ENCODE measurements around the gene CRYGD. TPM values are rescaled to one million over a fixed set of nuclear protein-coding genes. Genes with fewer than 3 reads are reported as not detected.
"Not testable (repeated sequence)": the region's sequence is repeated elsewhere in the genome, so short reads cannot be mapped to it uniquely, and the experiment has no call there.

CRYGD gene
- polyA plus RNA-seq, 2 donors = not detected

DNA sequence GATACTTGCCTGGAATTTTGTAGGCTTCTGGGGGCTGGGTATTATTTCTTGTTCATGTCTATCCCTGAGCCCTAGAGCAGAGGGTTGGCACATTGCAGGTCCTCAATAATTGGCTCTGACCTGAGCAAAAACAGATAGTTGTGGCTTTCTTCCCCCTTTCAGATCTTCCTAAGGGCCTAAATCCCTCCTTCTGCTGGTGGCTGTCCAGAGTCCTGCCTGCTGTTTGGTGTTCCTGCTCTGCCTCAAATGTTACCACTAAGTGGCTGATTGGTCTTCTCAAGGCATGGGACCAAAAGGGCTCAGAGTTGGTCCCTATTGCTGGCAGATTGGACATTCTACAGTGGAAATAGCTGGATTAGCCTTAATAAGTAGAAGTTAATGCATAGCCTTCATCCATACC lies 22.7 kb upstream of the CRYGD start:
- Histone ChIP-seq H3K27ac (ENCODE audit: low read depth in 2 of 2, low read length in 1 of 2) (no peak overlapping the region), H3K36me3 (ENCODE audit: control insufficient read depth in 2 of 2, insufficient read depth in 2 of 2, low read length in 1 of 2) (no peaks in the 10 kb centered on the region), H3K4me1 (ENCODE audit: control insufficient read depth in 2 of 2, insufficient read depth in 2 of 2, low read length in 1 of 2) (no peaks in the 10 kb centered on the region), H3K4me3 (ENCODE audit: low read depth in 1 of 2, low read length in 2 of 2) (no peak overlapping the region), H3K27me3 (ENCODE audit: control insufficient read depth in 1 of 2, insufficient read depth in 2 of 2, low read length in 2 of 2) (no peaks in the 10 kb centered on the region), H3K9me3 (ENCODE audit: control insufficient read depth in 2 of 2, insufficient read depth in 1 of 2, low read depth in 1 of 2, low read length in 1 of 2) (no peaks in the 10 kb centered on the region)

DNA sequence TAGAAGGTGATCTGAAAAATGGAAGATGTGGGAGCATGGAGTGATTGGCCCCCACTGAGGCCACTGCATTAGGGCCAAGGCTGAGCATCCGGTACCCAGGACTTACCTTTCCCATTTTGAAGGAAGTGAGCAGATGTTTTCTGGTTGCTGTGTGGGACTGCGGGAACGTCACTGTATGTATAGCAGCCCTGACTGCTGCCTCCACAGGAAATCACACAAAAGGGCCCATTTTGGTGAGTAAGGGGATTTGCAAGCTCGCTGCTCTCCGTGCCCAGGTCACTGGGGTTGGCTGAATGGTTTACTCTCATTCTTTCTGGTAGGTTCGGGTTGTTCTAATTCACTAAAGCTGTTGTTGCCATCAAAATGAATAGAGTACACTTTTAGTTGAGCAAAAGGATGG lies 21.7 kb upstream of the CRYGD start, which contains the start of gene CRYGB:
TSS of gene CRYGB (minus strand) at position 153 of the 400 bp plus-strand sequence. CDS start at position 115, 38 bp downstream.
- Histone ChIP-seq H3K4me1 (ENCODE audit: control insufficient read depth in 2 of 2, insufficient read depth in 2 of 2, low read length in 1 of 2) (no peaks in the 10 kb centered on the region), H3K9me3 (ENCODE audit: control insufficient read depth in 2 of 2, insufficient read depth in 1 of 2, low read depth in 1 of 2, low read length in 1 of 2) (no peaks in the 10 kb centered on the region), H3K27ac (ENCODE audit: low read depth in 2 of 2, low read length in 1 of 2) (no peak within 1 kb of the TSS), H3K27me3 (ENCODE audit: control insufficient read depth in 1 of 2, insufficient read depth in 2 of 2, low read length in 2 of 2) (no peaks in the 10 kb centered on the region), H3K4me3 (ENCODE audit: low read depth in 1 of 2, low read length in 2 of 2) (no peak within 1 kb of the TSS), H3K36me3 (ENCODE audit: control insufficient read depth in 2 of 2, insufficient read depth in 2 of 2, low read length in 1 of 2) (no peaks in the 10 kb centered on the region)
- 68% methylated on average over 6 of the region's 6 CpGs for WGBS, 2 donors

DNA sequence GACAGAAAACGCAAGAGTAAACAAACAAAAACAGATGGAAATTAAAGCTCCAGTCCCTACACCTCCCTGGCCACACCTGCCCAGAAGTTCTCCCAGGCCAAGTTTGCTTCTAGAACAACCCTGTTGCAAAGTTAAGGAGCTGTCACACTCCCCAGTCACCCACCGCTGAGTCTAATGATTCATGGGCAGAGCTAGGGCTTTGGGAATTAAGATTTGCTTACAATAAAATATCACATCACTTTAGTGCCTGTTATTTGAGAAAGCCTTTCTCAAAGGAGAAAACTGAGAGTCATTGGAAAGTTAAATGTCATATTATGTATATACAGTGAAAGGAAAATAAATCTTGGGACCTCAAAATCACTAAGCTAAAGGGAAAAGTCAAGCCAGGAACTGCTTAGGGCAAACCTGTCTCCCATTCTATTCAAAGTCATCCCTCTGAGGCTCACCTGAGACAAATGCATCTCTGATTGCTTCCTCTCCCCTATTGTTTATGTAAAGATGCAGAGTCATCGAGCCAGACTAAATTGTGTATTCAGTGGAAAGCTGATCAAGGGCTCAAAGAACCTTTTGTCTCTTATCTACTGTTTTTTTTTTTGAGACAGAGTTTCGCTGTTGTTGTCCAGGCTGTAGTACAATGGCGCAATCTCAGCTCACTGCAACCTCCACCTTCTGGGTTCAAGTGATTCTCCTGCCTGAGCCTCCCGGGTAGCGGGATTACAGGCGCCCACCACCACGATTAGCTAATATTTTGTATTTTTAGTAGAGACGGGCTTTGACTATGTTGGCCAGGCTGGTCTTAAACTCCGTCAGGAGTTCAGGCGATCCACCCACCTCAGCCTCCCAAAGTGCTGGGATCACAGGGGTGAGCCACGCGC lies 18.8 kb upstream of the CRYGD start:
- no peak overlapping the region for H3K4me3 ChIP-seq (ENCODE audit: low read depth in 1 of 2, low read length in 2 of 2)
- no peaks in the 10 kb centered on the region for H3K27me3 ChIP-seq (ENCODE audit: control insufficient read depth in 1 of 2, insufficient read depth in 2 of 2, low read length in 2 of 2)
- no peaks in the 10 kb centered on the region for H3K4me1 ChIP-seq (ENCODE audit: control insufficient read depth in 2 of 2, insufficient read depth in 2 of 2, low read length in 1 of 2)
- H3K36me3 ChIP-seq (ENCODE audit: control insufficient read depth in 2 of 2, insufficient read depth in 2 of 2, low read length in 1 of 2) = no peaks in the 10 kb centered on the region
- 55% methylated on average over 12 to 13 of the region's 14 CpGs for WGBS, 2 donors
- H3K9me3 ChIP-seq (ENCODE audit: control insufficient read depth in 2 of 2, insufficient read depth in 1 of 2, low read depth in 1 of 2, low read length in 1 of 2) = no peaks in the 10 kb centered on the region
- H3K27ac ChIP-seq (ENCODE audit: low read depth in 2 of 2, low read length in 1 of 2) = no peak overlapping the region

DNA sequence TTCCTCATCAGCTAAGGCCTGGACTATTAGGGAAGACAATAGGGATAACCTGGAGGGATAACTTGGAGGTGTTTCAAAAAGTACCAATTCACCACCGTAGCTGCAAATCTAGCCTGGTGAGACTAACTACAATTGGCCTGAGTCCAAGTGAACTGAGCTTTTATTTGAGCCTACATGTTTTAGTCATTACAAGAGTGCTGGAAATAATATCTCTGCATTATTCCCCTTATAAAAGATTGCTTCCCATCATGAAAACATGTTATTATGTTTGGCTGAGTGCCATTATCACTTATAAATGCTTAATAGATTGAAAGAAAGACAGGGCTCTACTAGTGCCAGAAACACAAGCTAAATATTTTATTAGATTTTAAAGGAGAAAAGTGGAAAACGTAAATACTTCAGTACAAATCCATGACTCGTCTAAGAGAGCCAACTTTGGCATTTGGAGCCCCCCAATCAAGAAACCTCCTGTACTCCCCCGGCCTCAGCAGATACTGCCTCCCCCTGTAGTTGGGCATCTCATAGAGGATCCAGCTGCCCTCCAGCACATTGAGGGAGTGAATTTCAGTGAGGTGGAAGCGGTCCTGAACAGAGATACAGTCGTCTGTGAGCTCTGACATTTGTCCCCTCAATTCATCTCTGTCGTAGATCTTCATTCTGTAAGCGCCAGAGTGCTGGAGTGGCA lies 18.1 kb upstream of the CRYGD start:
- 30 to 35% methylated on average over 8 of the region's 8 CpGs for WGBS, 2 donors
- no peak overlapping the region for H3K27ac ChIP-seq (ENCODE audit: low read depth in 2 of 2, low read length in 1 of 2)
- no peaks in the 10 kb centered on the region for H3K4me1 ChIP-seq (ENCODE audit: control insufficient read depth in 2 of 2, insufficient read depth in 2 of 2, low read length in 1 of 2)
- H3K9me3 ChIP-seq (ENCODE audit: control insufficient read depth in 2 of 2, insufficient read depth in 1 of 2, low read depth in 1 of 2, low read length in 1 of 2) = no peaks in the 10 kb centered on the region
- no peaks in the 10 kb centered on the region for H3K36me3 ChIP-seq (ENCODE audit: control insufficient read depth in 2 of 2, insufficient read depth in 2 of 2, low read length in 1 of 2)
- H3K4me3 ChIP-seq (ENCODE audit: low read depth in 1 of 2, low read length in 2 of 2) = no peak overlapping the region
- H3K27me3 ChIP-seq (ENCODE audit: control insufficient read depth in 1 of 2, insufficient read depth in 2 of 2, low read length in 2 of 2) = no peaks in the 10 kb centered on the region

DNA sequence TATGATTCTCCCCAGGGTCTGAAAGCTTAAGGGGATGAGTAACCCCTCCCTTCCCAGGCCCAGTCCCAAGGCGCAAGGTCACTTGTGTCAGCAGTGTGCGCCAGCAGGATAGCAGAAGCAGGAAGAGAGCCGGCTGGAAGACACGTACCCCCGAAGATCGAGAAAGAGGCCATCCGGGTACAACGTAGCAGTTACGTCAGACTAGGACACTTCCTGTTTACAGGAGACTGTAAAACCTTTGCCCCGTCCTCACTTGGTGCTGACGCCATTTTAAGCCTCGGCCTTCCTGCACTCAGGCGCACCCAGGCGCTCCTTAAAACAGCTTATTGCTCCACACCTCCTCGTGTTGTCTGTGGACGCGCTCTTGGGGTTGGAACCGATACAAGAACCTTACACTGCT lies 15.1 kb upstream of the CRYGD start:
- WGBS, 2 donors = 89 to 91% methylated on average over 18 of the region's 18 CpGs

DNA sequence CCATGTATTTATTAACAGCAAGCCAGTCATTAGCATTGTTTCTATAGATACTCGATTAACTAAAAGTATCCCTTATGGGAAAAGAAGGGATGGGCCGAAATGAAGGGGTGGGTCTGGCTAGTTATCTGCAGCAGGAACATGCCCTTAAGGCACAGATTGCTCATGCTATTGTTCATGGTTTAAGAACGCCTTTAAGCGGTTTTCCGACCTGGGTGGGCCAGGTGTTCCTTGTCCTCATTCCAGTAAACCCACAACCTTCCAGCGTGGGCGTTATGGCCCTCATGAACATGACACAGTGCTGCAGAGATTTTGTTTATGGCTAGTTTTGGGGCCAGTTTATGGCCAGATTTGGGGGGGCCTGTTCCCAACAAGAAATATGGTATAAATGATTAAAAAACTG lies 14.0 kb upstream of the CRYGD start:
- WGBS, 2 donors = 81 to 91% methylated on average over 7 of the region's 7 CpGs
- H3K4me3 ChIP-seq (ENCODE audit: low read depth in 1 of 2, low read length in 2 of 2); H3K27ac ChIP-seq (ENCODE audit: low read depth in 2 of 2, low read length in 1 of 2); H3K9me3 ChIP-seq (ENCODE audit: control insufficient read depth in 2 of 2, insufficient read depth in 1 of 2, low read depth in 1 of 2, low read length in 1 of 2); H3K36me3 ChIP-seq (ENCODE audit: control insufficient read depth in 2 of 2, insufficient read depth in 2 of 2, low read length in 1 of 2); H3K4me1 ChIP-seq (ENCODE audit: control insufficient read depth in 2 of 2, insufficient read depth in 2 of 2, low read length in 1 of 2); H3K27me3 ChIP-seq (ENCODE audit: control insufficient read depth in 1 of 2, insufficient read depth in 2 of 2, low read length in 2 of 2): not testable (repeated sequence)

More for the DNA sequence above, 15.1 kb upstream of the CRYGD start:
- no peaks in the 10 kb centered on the region for H3K9me3 ChIP-seq (ENCODE audit: control insufficient read depth in 2 of 2, insufficient read depth in 1 of 2, low read depth in 1 of 2, low read length in 1 of 2)
- H3K4me1 ChIP-seq (ENCODE audit: control insufficient read depth in 2 of 2, insufficient read depth in 2 of 2, low read length in 1 of 2) = no peaks in the 10 kb centered on the region
- no peak overlapping the region for H3K4me3 ChIP-seq (ENCODE audit: low read depth in 1 of 2, low read length in 2 of 2)
- H3K27ac ChIP-seq (ENCODE audit: low read depth in 2 of 2, low read length in 1 of 2) = no peak overlapping the region
- no peaks in the 10 kb centered on the region for H3K27me3 ChIP-seq (ENCODE audit: control insufficient read depth in 1 of 2, insufficient read depth in 2 of 2, low read length in 2 of 2)
- no peaks in the 10 kb centered on the region for H3K36me3 ChIP-seq (ENCODE audit: control insufficient read depth in 2 of 2, insufficient read depth in 2 of 2, low read length in 1 of 2)

DNA sequence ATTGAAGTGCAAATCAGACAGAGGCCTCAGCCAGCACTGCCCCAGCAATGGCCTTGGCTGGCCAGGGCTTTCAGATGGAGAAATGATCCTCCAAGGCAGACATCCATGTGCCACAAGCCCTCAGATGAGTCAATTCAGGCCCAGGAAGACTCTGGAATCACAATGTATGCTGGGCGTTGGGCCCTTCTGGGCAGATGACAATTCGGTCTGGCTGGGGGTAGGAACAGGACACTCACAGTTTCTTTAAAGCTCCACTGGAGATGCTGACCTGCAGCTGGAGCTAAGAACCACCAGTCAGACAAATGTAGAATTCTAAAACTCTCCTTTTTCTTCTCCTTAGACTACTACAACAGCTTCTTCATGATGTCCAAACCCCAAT lies 12.4 kb upstream of the CRYGD start:
- 79 to 82% methylated on average over 2 of the region's 2 CpGs for WGBS, 2 donors
- no peak overlapping the region for H3K27ac ChIP-seq (ENCODE audit: low read depth in 2 of 2, low read length in 1 of 2)
- H3K9me3 ChIP-seq (ENCODE audit: control insufficient read depth in 2 of 2, insufficient read depth in 1 of 2, low read depth in 1 of 2, low read length in 1 of 2) = no peaks in the 10 kb centered on the region
- no peaks in the 10 kb centered on the region for H3K4me1 ChIP-seq (ENCODE audit: control insufficient read depth in 2 of 2, insufficient read depth in 2 of 2, low read length in 1 of 2)
- no peaks in the 10 kb centered on the region for H3K27me3 ChIP-seq (ENCODE audit: control insufficient read depth in 1 of 2, insufficient read depth in 2 of 2, low read length in 2 of 2)
- no peak overlapping the region for H3K4me3 ChIP-seq (ENCODE audit: low read depth in 1 of 2, low read length in 2 of 2)
- H3K36me3 ChIP-seq (ENCODE audit: control insufficient read depth in 2 of 2, insufficient read depth in 2 of 2, low read length in 1 of 2) = no peaks in the 10 kb centered on the region

DNA sequence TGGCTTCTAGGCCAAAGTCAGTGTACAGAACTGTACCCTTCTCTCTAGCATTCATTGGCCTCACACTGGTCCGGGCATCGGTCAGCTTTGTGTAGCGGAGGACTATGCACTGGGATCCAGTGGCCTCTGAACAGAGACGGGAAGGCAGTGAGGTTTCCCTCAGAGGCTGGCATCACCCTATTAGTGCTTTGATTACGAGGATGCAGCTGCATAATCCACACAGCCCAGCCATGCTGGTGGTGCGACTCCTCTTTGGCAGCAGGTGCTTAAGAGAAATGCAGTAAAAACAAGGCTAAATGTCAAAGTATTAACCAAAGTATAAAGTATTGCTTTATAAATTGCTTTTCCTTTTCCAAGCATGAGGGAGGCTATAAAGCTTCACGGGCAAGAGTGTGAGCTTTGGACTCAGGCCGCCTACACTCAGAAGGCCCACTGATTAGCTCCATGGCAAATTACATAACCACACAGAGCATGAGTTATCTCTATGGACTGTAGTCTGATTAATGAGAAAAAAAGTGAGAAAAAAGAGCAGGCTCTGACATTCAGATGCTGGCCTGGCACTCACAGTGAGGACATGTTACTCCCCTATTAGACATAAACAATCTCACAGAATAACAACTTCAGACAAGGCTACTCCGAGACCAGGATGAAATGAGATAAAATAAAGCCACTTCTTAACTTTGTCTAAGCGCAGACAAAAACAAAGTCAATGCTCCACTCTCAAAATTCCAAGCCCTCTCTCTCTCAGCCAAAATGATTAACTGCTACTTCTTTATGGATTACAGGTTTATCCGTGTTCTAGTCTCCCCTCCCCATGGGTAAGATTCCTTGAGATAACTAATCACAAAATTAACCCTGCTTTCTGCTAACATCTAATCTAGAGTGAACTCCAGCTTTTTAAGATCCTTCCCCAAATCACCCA lies 11.7 kb upstream of the CRYGD start:
- 63 to 73% methylated on average over 11 of the region's 11 CpGs for WGBS, 2 donors
- no peaks in the 10 kb centered on the region for H3K27me3 ChIP-seq (ENCODE audit: control insufficient read depth in 1 of 2, insufficient read depth in 2 of 2, low read length in 2 of 2)
- H3K9me3 ChIP-seq (ENCODE audit: control insufficient read depth in 2 of 2, insufficient read depth in 1 of 2, low read depth in 1 of 2, low read length in 1 of 2) = no peaks in the 10 kb centered on the region
- H3K36me3 ChIP-seq (ENCODE audit: control insufficient read depth in 2 of 2, insufficient read depth in 2 of 2, low read length in 1 of 2) = no peaks in the 10 kb centered on the region
- no peaks in the 10 kb centered on the region for H3K4me1 ChIP-seq (ENCODE audit: control insufficient read depth in 2 of 2, insufficient read depth in 2 of 2, low read length in 1 of 2)
- no peak overlapping the region for H3K27ac ChIP-seq (ENCODE audit: low read depth in 2 of 2, low read length in 1 of 2)
- no peak overlapping the region for H3K4me3 ChIP-seq (ENCODE audit: low read depth in 1 of 2, low read length in 2 of 2)

DNA sequence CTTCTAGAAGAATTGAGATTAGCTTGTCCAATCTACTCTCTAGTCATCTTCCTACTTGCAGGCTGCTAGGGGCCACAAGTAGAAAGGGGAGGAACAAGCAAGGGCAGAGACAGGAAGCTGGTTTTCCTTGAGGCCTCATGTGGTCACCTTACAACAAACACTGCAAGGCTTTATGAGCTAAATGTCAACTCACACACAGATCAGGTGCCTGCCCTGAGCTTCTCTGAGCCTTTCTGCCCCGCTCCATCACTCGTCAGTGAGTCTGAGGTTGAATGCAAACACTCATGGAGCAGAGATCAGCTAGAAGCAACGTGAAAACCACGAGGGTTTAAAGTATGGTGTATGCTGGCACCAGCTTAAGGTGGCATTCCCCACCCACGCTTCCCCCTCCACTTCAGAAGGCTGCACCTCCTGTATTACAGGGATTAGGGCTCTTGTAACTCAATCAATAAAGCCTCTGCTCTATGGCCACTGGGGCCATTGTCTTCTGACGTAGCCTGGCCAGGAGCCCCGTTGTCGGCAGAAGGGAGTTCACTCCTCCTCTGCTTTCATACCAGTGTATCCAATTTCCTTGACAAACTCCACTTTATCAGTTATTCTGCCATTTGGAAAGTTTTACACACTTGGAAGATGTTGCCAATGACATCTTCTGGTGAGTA lies 10.7 kb upstream of the CRYGD start:
- Histone ChIP-seq H3K27me3 (ENCODE audit: control insufficient read depth in 1 of 2, insufficient read depth in 2 of 2, low read length in 2 of 2) (no peaks in the 10 kb centered on the region), H3K4me3 (ENCODE audit: low read depth in 1 of 2, low read length in 2 of 2) (no peak overlapping the region), H3K4me1 (ENCODE audit: control insufficient read depth in 2 of 2, insufficient read depth in 2 of 2, low read length in 1 of 2) (no peaks in the 10 kb centered on the region), H3K9me3 (ENCODE audit: control insufficient read depth in 2 of 2, insufficient read depth in 1 of 2, low read depth in 1 of 2, low read length in 1 of 2) (no peaks in the 10 kb centered on the region), H3K36me3 (ENCODE audit: control insufficient read depth in 2 of 2, insufficient read depth in 2 of 2, low read length in 1 of 2) (no peaks in the 10 kb centered on the region), H3K27ac (ENCODE audit: low read depth in 2 of 2, low read length in 1 of 2) (no peak overlapping the region)
- 31 to 36% methylated on average over 8 of the region's 8 CpGs for WGBS, 2 donors

Data from esophagus (tissue), 2 donors.